Upper lobe of right lung (tissue), 1 donor: ENCODE results near the gene IFNA4. TPM values are rescaled to one million over a fixed set of nuclear protein-coding genes. Genes with fewer than 3 reads are reported as not detected.
"Not testable (repeated sequence)": the region's sequence is repeated elsewhere in the genome, so short reads cannot be mapped to it uniquely, and the experiment has no call there.

Source experiments
- ATAC-seq: fragments of 200-7000 bp; cut with Tn5 transposase; one replicate; pipeline ENCODE4 v1.9.1; 2020; ENCODE audit warnings: mild to moderate bottlenecking, moderate library complexity
- DNase-seq: peaks from one replicate; pipeline ENCODE4 v3.0.0-alpha.2; 2020
- H3K27ac ChIP-seq: fragments of 200-600 bp; one replicate; pipeline ENCODE4 v1.8.0; 2022
- H3K27me3 ChIP-seq: fragments of 200-600 bp; one replicate; pipeline ENCODE4 v1.8.0; 2022; ENCODE audit warnings: mild to moderate bottlenecking
- H3K36me3 ChIP-seq: fragments of 200-600 bp; one replicate; pipeline ENCODE4 v1.8.0; 2022
- H3K4me1 ChIP-seq: fragments of 200-600 bp; one replicate; pipeline ENCODE4 v1.8.0; 2022
- H3K4me3 ChIP-seq: fragments of 200-600 bp; one replicate; pipeline ENCODE4 v1.8.0; 2022; ENCODE audit warnings: mild to moderate bottlenecking
- H3K9me3 ChIP-seq: fragments of 200-600 bp; one replicate; pipeline ENCODE4 v1.8.0; 2022
- intact Hi-C: fragments of 100-400 bp; cut with DNase I; formaldehyde crosslinking; loops from one replicate; pipeline ENCODE4 v1.11.0; 2022
- long read RNA-seq: library from polyadenylated mRNA; unstranded; transcript quantifications from one replicate; pipeline ENCODE4 v2.0.0, GENCODE V29; 2021
- total RNA-seq: library from RNA; stranded (reverse); fragmentation: NEBNext Ultra II Directional; extraction: Animal tissue kit (Norgen Biotek cat#: 25700); gene quantifications from one replicate; pipeline ENCODE4 v1.2.1, GENCODE V29; 2021
- TF ChIP-seq, protein P1 (sequence below): fragments of 200-600 bp; IDR thresholded peaks from one replicate; pipeline ENCODE4 v1.8.0; 2022; ENCODE audit warnings: antibody characterized with exemption
- donor health status: DM: no; HTN: yes; CAD: no; lungs with severe emphysema.

The IFNA4 gene
- total RNA-seq: not detected
- long read RNA-seq: 0 reads

DNA sequence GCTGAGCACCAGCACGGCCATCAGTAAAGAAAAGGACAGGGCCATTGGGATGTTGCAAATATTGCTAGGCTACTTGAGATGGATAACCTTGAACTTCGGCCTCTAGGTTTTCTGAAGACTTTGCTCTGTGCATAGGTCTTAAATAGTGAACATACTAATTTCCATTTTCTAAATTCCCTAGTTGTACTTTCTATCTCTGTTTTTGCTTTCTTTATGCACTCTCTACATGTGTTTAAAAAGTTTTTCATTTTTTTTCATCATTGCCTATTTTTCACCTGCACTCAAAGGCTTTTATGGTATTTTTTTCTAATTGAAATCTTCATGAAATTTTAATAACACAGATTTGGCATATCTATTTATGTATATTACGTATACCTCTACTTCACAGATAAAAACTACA, at the start of gene IFNA4:
IFNA4 (minus strand) TSS at position 101 of the 400 bp plus-strand sequence; CDS start at position 45, 56 bp downstream.
- H3K36me3 ChIP-seq, H3K4me3 ChIP-seq, H3K27ac ChIP-seq, H3K9me3 ChIP-seq, DNase-seq, H3K27me3 ChIP-seq, ATAC-seq, H3K4me1 ChIP-seq, intact Hi-C loops: not testable (repeated sequence)

DNA sequence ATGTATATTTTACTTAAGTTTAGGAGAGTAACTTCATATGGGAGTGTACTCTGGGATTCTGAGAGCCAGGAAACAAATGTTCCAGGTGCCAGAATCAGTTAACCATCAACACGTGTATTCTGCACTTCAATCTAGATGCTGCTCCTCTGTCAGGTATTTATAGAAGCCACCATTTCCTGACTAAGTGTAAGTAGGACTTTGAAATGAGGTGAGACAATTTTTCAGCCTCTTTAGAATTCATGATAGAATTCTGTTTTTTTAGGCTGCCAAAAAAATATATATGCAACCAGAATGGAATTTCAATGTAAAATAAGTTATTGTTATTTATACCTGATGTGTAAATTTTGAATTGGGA, 49.0 kb upstream of the IFNA4 start:
- H3K27me3 ChIP-seq, DNase-seq, H3K9me3 ChIP-seq, ATAC-seq, intact Hi-C loops, H3K4me3 ChIP-seq, H3K27ac ChIP-seq, H3K4me1 ChIP-seq, H3K36me3 ChIP-seq: not testable (repeated sequence)

DNA sequence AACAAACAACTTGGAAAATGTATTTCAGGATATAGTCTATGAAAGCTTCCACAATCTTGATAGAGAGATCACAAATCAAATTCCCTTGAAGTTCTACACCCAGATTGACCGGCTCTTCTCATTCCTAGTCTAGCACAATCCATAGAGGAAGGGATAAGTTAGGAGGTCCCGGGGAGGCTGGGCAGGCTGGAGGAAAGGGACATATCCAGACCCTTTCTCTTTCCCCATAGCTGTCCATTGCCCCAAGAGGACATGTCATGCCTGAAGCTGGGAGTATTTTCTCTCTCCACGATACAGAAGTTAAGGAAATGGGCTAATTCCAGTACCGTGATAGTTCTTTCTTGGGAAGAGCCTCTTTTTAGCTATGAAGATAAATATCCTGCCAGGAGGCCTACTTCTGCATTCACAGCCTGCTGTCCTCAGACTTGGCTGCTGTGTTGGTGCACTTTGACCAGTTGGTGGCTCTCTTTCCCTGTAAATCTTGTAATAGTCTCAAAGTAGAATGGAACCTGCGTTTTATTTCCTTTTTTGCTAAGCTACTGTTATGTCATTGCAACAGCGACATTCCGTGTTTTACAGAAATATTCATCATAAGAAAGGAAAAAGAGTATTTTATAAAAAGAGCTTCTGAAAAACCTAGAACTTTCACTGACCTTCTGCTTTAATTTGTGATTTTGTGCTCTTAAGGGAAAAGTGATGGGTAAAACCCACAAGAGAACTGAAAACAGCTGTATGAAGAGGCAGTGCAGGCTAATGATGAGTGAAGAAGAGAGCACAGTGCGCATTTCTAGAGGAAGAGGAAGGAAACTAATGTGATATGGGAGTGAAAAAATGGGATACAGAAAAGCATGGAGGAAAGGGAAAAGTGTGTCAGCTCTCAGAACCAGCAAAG, 48.3 kb upstream of the IFNA4 start:
- H3K4me1 ChIP-seq, H3K27ac ChIP-seq, H3K9me3 ChIP-seq, H3K4me3 ChIP-seq, H3K36me3 ChIP-seq, H3K27me3 ChIP-seq, intact Hi-C loops, DNase-seq: not testable (repeated sequence)
- ATAC-seq: peak; percentile 83
- TF ChIP-seq, protein P1, sequence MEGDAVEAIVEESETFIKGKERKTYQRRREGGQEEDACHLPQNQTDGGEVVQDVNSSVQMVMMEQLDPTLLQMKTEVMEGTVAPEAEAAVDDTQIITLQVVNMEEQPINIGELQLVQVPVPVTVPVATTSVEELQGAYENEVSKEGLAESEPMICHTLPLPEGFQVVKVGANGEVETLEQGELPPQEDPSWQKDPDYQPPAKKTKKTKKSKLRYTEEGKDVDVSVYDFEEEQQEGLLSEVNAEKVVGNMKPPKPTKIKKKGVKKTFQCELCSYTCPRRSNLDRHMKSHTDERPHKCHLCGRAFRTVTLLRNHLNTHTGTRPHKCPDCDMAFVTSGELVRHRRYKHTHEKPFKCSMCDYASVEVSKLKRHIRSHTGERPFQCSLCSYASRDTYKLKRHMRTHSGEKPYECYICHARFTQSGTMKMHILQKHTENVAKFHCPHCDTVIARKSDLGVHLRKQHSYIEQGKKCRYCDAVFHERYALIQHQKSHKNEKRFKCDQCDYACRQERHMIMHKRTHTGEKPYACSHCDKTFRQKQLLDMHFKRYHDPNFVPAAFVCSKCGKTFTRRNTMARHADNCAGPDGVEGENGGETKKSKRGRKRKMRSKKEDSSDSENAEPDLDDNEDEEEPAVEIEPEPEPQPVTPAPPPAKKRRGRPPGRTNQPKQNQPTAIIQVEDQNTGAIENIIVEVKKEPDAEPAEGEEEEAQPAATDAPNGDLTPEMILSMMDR: peak; percentile 55

DNA sequence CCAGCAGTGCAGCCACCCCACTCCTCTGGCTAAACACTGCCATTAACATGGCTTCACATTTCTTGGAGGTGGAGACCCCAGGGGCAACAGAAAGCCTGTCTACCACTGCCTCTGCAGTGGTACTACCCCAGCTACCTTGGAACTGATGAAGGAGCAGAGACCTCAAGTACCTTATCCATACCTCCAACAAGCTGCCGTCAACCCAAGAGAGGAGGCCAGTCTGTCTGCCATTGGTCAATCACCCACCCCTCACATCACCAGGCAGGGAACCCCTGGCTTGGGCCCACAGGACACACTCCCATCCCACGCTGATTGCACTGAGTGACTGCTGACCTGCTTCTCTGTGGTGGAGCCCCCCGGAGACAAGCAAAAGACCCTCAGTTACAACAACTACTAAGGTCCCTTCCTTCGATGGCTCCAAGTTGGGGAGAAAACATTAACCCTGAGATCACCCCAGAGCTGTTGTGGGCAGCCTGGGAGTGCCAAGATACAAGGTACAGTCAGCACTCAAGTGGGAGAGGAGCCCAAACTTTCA, 46.8 kb upstream of the IFNA4 start:
- TF ChIP-seq, protein P1: no peak
- no peak for DNase-seq
- no peaks in the 10 kb centered on the region for H3K4me1 ChIP-seq
- H3K36me3 ChIP-seq: no peaks in the 10 kb centered on the region
- no peak for ATAC-seq
- no peaks in the 10 kb centered on the region for H3K9me3 ChIP-seq
- no peak overlapping the region for H3K27ac ChIP-seq
- intact Hi-C loops: no loop called here
- no peak overlapping the region for H3K4me3 ChIP-seq
- H3K27me3 ChIP-seq: no peaks in the 10 kb centered on the region

DNA sequence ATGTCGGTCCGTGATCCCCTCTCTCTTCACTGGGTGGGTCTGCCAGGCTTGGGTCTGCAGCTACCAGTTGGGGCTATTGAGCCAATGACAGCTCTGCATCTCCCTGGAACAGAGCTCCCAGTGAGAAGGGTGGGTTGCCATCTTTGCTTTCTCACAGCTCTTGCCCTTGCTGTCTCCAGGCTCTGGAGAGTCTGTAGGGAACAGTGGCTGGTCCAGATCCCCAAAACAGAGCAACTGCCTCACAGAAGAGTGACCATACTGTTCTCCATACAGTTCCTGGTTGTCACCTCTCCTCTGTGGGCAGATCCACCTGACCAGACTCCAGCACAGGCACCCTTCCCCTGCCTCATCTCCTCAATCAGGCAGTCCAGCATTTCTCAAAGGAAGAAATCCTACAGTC, 45.9 kb upstream of the IFNA4 start:
- intact Hi-C loops: no loop called here
- ATAC-seq (peak; percentile 22), DNase-seq (no peak)
- Histone ChIP-seq H3K36me3 (no peaks in the 10 kb centered on the region), H3K4me3 (no peak overlapping the region), H3K27ac (no peak overlapping the region), H3K4me1 (no peaks in the 10 kb centered on the region), H3K27me3 (no peaks in the 10 kb centered on the region), H3K9me3 (no peaks in the 10 kb centered on the region)
- TF ChIP-seq, protein P1: no peak

DNA sequence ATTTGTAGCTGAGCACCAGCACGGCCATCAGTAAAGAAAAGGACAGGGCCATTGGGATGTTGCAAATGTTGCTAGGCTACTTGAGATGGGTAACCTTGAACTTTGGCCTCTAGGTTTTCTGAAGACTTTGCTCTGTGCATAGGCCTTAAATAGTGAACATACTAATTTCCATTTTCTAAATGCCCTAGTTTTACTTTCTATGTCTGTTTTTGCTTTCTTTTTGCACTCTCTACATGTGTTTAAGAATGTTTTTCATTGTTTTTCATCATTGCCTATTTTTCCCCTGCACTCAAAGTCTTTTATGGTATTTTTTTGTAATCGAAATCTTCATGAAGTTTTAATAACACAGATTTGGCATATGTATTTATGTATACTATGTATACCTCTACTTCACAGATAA, 40.7 kb upstream of the IFNA4 start, which contains the start of gene IFNA17:
IFNA17 (minus strand) TSS at position 101 of the 400 bp plus-strand sequence; CDS start at position 52, 49 bp downstream.
- no peak for ATAC-seq
- TF ChIP-seq, protein P1: no peak
- DNase-seq: no peak

DNA sequence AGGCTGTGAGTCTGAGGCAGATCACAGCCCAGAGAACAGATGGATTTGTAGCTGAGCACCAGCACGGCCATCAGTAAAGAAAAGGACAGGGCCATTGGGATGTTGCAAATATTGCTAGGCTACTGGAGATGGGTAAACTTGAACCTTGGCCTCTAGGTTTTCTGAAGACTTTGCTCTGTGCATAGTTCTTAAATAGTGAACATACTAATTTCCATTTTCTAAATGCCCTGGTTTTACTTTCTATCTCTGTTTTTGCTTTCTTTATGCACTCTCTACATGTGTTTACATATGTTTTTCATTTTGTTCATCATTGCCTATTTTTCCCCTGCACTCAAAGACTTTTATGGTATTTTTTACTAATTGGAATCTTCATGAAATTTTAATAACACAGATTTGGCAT, 29.8 kb upstream of the IFNA4 start, which contains the start of gene IFNA16:
IFNA16 (minus strand) TSS at position 101 of the 400 bp plus-strand sequence; CDS start at position 95, 6 bp downstream.
- H3K9me3 ChIP-seq, ATAC-seq, H3K4me1 ChIP-seq, H3K27me3 ChIP-seq, DNase-seq, H3K4me3 ChIP-seq, intact Hi-C loops, H3K27ac ChIP-seq, H3K36me3 ChIP-seq: not testable (repeated sequence)

More for the DNA sequence above, 40.7 kb upstream of the IFNA4 start, which contains the start of gene IFNA17:
- intact Hi-C loops: no loop called here
- Histone ChIP-seq H3K4me3 (no peak within 1 kb of the TSS), H3K36me3 (no peaks in the 10 kb centered on the region), H3K9me3 (no peaks in the 10 kb centered on the region), H3K4me1 (no peaks in the 10 kb centered on the region), H3K27me3 (no peaks in the 10 kb centered on the region), H3K27ac (no peak within 1 kb of the TSS)
